SKM-1 (cell line): ENCODE data around the gene DPEP1.
"Not testable (repeated sequence)": the region's sequence is repeated elsewhere in the genome, so short reads cannot be mapped to it uniquely, and the experiment has no call there.

Source experiments
- DNase-seq: peaks from one replicate; lab custom pipeline; 2025; ENCODE audit not compliant: unreplicated experiment; lab: John Stamatoyannopoulos, UW

Gene DPEP1

GRCh38 chr16:89645122-89645521, 31.7 kb downstream of the DPEP1 start:
- DNase-seq: no peak

GRCh38 chr16:89646270-89646669, 32.8 kb downstream of the DPEP1 start:
- no peak for DNase-seq

- no peak for DNase-seq
Measured at GRCh38 chr16:89646906-89647305, 33.5 kb downstream of the DPEP1 start.

DNA sequence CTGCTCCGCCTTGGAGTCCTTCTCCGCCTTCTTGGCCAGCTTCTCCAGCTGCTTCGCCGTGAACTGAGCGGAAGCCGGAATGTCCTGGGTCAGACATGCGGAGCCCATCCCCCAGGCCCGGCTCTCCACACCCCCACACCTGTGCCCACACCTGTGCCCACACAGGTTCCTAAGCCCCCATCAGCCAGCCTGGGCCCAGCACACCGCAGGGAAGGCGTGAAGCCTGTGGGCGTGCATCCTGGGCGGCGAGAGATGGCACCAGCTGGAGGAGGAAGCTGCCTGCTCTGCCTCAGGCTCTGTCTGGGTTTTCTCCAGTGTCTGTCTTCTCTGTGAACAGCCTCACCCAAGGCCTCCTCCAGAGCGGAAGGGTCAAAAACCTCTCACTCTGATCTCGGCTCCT, 38.1 kb downstream of the DPEP1 start:
- no peak for DNase-seq

GRCh38 chr16:89653656-89654295, 40.3 kb downstream of the DPEP1 start:
- DNase-seq: no peak

- no peak for DNase-seq
Measured at GRCh38 chr16:89655062-89655643, 41.7 kb downstream of the DPEP1 start.

DNA sequence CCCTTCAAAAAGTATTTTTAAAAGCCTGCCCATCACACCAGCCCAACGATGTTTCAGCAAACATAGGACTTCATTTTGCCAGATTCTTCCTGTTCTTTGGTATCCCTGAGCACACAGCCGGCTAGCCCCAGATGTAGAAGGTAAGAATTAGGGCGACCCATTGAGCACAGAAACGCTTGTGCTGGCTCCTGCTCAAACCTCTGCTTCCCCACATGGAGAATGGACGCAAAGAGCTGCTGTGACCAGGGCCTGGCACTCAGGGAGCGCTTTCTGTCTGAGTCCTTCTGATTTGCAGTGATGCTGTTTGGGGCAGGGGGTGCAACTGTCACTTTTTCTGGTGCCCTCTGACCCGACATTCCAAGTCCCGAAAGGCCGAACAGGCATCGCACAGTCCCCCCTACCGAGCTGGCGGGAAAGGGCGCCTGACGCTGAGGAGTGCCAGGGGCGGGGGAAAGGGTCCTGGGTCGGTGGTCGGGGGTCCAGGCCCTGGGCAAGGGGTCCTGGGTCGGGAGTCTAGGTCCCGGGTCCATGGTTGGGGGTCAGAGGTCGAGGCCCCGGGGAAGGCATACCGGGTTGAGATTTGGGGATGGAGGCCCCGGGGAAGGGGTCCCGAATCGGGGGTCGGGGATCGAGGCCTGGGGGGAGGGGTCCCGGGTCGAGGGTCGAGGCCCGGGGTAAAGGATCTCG, 43.1 kb downstream of the DPEP1 start:
- DNase-seq: no peak

DNA sequence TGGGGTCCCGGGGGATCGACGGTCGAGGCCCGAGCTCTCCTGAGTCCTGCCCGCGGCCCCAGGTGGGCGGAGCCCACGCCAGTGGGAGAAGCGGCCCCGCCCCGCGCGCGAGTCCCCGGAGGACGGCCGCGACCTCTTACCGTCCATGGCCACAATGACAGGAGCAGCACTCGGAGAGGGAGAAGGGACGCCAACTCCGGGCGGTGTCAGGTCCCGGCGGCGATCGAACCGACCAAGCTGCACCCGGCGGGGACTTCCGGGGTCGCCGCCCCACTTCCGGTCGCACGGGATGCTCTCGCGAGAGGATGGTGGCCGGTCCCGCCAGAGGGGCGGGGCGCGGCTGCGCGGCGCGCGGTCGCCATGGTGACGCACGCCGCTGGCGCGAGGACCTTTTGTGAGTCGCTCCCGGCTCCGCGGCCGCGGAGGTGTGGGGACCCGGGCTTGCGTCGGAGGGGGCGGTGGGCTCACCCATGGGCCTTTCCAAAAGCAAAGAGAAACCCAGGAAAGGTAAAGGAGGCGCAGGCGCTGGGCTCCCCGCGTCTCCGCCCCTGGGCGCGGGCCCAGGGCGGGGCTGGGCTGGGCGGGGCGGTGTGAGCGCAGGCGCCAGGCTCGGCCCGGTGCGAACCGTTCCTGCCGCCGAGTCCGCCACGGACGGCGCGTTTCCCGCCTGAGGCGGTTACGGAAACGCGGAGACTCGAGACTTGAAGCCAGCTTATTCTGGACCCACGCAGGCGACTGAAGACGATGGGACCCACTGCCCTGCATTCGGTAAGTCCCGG, 44.2 kb downstream of the DPEP1 start, which contains the start of the genes CHMP1A and SPATA33:
TSS of gene CHMP1A (minus strand) at position 267 of the 779 bp plus-strand sequence. CDS start at position 147, 120 bp downstream.
TSS of gene SPATA33 (plus strand) at position 395 of the 779 bp plus-strand sequence. CDS start at position 471, 76 bp downstream.
- DNase-seq: peak; percentile 52

GRCh38 chr16:89658221-89658879, 44.9 kb downstream of the DPEP1 start:
- DNase-seq: no peak

GRCh38 chr16:89660146-89660545, 46.7 kb downstream of the DPEP1 start:
- DNase-seq: no peak

- no peak for DNase-seq
Measured at GRCh38 chr16:89661215-89661614, 47.8 kb downstream of the DPEP1 start.

DNA sequence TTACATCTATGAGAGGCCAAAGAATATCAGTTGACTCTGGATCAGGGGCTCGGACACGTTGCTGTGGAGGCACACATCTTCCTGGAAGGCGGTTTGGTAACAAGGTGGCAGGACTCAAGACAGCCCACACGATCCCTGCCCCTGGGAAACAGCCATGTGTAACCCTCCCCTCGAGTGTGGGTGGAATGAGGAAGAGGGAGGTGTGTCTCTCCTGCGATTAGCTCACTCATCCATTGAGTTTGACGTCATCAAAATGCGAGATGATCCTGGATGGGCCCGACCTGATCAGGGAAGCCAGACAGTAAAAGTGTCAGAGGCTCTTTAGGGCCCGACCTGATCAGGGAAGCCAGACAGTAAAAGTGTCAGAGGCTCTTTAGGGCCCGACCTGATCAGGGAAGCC, 50.8 kb downstream of the DPEP1 start:
- not testable (repeated sequence) for DNase-seq

DNA sequence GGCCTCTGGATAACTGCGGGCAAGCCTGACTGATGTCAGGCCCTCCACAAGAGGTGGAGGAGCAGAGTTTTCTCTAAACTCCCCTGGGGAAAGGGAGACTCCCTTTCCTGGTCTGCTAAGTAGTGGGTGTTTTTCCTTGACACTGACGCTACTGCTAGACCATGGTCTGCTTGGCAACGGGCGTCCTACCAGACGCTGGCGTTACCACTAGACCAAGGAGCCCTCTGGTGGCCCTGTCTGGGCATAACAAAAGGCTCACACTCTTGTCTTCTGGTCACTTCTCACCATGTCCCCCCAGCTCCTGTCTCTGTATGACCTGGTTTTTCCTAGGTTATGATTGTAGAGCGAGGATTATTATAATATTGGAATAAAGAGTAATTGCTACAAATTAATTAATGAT, 53.6 kb downstream of the DPEP1 start:
- DNase-seq: not testable (repeated sequence)

- DNase-seq: no peak
Measured at GRCh38 chr16:89667633-89668032, 54.2 kb downstream of the DPEP1 start.

- DNase-seq: no peak
Measured at GRCh38 chr16:89668790-89669158, 55.3 kb downstream of the DPEP1 start.

- no peak for DNase-seq
Measured at GRCh38 chr16:89669755-89670154, 56.3 kb downstream of the DPEP1 start.

GRCh38 chr16:89670496-89671431, 57.3 kb downstream of the DPEP1 start:
- DNase-seq: no peak

- DNase-seq: not testable (repeated sequence)
Measured at GRCh38 chr16:89671565-89671964, 58.1 kb downstream of the DPEP1 start.

DNA sequence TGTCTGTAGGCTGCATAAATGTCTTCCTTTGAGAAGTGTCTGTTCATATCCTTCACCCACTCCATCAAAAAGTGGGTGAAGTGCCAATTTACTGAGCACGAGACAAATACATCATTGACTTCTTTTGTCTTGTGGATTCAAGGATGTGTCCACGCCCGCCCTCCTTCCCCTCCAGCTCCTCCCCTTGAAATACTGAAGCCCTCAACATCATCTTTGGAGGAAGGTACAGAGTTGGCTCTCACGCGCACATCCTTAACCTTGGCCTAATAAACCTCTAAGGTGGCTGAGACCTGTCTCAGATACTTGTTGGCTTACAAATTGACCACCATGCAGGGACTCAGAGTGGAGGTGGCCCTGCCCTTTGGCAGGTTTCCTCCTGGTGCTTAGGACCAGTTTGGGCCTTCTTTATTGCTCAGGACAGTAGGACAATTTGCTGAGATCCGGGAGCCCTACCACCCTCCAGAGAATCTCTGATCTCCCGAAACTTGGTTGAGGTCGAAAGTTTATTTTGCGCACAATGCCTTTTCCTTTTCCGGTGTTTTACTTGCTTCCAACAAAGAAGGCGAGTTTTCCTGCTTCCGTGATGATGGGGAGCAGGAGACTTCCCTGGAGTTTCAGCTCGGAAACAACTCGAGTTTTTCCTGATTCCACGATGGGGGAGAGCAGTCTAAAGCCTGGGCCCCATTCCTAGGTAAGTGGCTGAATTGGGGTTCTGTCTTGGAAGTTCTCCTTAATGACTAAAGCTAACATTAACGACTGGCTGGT, 58.9 kb downstream of the DPEP1 start:
- no peak for DNase-seq
